Esophagus muscularis mucosa (tissue), 4 donors: ENCODE results near the gene MRM1. TPM values are rescaled to one million over a fixed set of nuclear protein-coding genes. Genes with fewer than 3 reads are reported as not detected.

Source experiments
- DNase-seq: peaks from one replicate; pipeline ENCODE4 v3.0.0-alpha.2; 2017; ENCODE audit errors: extremely low spot score
- H3K27ac ChIP-seq, 4 donors: fragments of 200-600 bp; sonication (generic); replicated peaks in 1 of 4; 1 replicate in 3 of 4; 2 replicates in 1 of 4; pipeline ENCODE4 v1.5.1; 2016 to 2019; ENCODE audit warnings: mild to moderate bottlenecking in 1 of 4
- H3K27me3 ChIP-seq, 4 donors: fragments of 200-600 bp; sonication (generic); one replicate each; pipeline versions ENCODE4 v1.5.1 to v1.6.0; 2016 to 2019
- H3K36me3 ChIP-seq, 4 donors: fragments of 200-600 bp; sonication (generic); one replicate each; pipeline ENCODE4 v1.5.1; 2016 to 2019
- H3K4me1 ChIP-seq, 4 donors: fragments of 200-600 bp; sonication (generic); one replicate each; pipeline ENCODE4 v1.5.1; 2016 to 2019
- H3K4me3 ChIP-seq, 4 donors: fragments of 200-600 bp; sonication (generic); 1 replicate in 2 of 4; 2 replicates in 2 of 4; pipeline ENCODE4 v1.5.1; 2016 to 2019; ENCODE audit warnings: mild to moderate bottlenecking in 4 of 4, moderate library complexity in 1 of 4
- H3K9me3 ChIP-seq, 4 donors: fragments of 200-600 bp; sonication (generic); 1 replicate in 3 of 4; 2 replicates in 1 of 4; pipeline ENCODE4 v1.5.1; 2016 to 2019
- CTCF ChIP-seq, 3 experiments: fragments of 200-600 bp in 2 of 3; fragments of 450-650 bp in 1 of 3; sonication (generic) in 2 of 3; IDR thresholded peaks; one replicate each; pipeline ENCODE4 v1.5.1; 2017 to 2019; ENCODE audit warnings: antibody characterized with exemption in 3 of 3, mild to moderate bottlenecking in 2 of 3, moderate library complexity in 1 of 3
- EP300 ChIP-seq: sonication (generic); formaldehyde crosslinking; IDR thresholded peaks from one replicate; pipeline ENCODE4 v1.6.1; 2017; ENCODE audit warnings: antibody characterized with exemption
- POLR2A ChIP-seq: fragments of 450-650 bp; IDR thresholded peaks from one replicate; pipeline ENCODE4 v1.6.1; 2017; ENCODE audit warnings: antibody characterized with exemption, moderate library complexity, mild to moderate bottlenecking, low read depth
- POLR2AphosphoS5 ChIP-seq, 2 donors: sonication (generic); formaldehyde crosslinking; IDR thresholded peaks; one replicate each; pipeline ENCODE4 v1.6.1; 2017; ENCODE audit warnings: antibody characterized with exemption in 2 of 2
- WGBS: methylation state at CpG from one replicate; pipeline ENCODE4 v1.1.5; 2018; 5-methylcytosine and 5-hydroxymethylcytosine counted together
- intact Hi-C: fragments of 100-400 bp; cut with DNase I; formaldehyde crosslinking; loops from one replicate; pipeline ENCODE4 v1.15.1; 2023
- total RNA-seq, 4 donors: library from RNA; depleted of rRNA; stranded (reverse); fragments of >200 nt; gene quantifications; one replicate each; pipeline versions ENCODE4 v1.1.0 to v1.2.1, GENCODE V29; 2016

The MRM1 gene
- total RNA-seq, 4 donors from 2014 or later, result 6.2 to 10.8 (median 8.5) TPM

- Histone ChIP-seq H3K36me3 (no peaks in the 10 kb centered on the region), H3K4me1 (peaks cover 2 to 3% (median 2%) of the 10 kb centered on the region in 4 donors), H3K27me3 (peaks cover 0 to 56% (median 0%) of the 10 kb centered on the region in 4 donors), H3K27ac (no peak overlapping the region), H3K9me3 (no peaks in the 10 kb centered on the region), H3K4me3 (no peak overlapping the region)
- TF ChIP-seq CTCF (IDR thresholded peaks at IDR 0.05), result no peak
- no peak for TF ChIP-seq POLR2A
- TF ChIP-seq EP300, result no peak
- TF ChIP-seq POLR2AphosphoS5 (IDR thresholded peaks at IDR 0.05), result no peak
- intact Hi-C loops, result no loop called here
- no peak for DNase-seq
- WGBS, result 63% methylated on average over 7 of the region's 7 CpGs
Observed at GRCh38 chr17:36614081-36614480, 12.7 kb downstream of the MRM1 start.

- Histone ChIP-seq H3K4me3 (no peak overlapping the region), H3K27ac (no peak overlapping the region), H3K9me3 (no peaks in the 10 kb centered on the region), H3K27me3 (peaks cover 0 to 56% (median 0%) of the 10 kb centered on the region in 4 donors), H3K36me3 (no peaks in the 10 kb centered on the region), H3K4me1 (peaks cover 0 to 2% (median 0%) of the 10 kb centered on the region in 4 donors)
- TF ChIP-seq POLR2AphosphoS5 (IDR thresholded peaks at IDR 0.05) (no peak), CTCF (IDR thresholded peaks at IDR 0.05) (no peak), POLR2A (no peak), EP300 (no peak)
- no peak for DNase-seq
- 34% methylated on average over 5 of the region's 5 CpGs for WGBS
- intact Hi-C loops, result no loop called here
Observed at GRCh38 chr17:36614933-36615332, 13.6 kb downstream of the MRM1 start.

- peaks cover 0 to 63% (median 0%) of the 10 kb centered on the region in 4 donors for H3K27me3 ChIP-seq
- 85% methylated on average over 15 of the region's 16 CpGs for WGBS
- DNase-seq, result no peak
- H3K27ac ChIP-seq, result no peak overlapping the region
- intact Hi-C loops, result no loop called here
- TF ChIP-seq POLR2A, result no peak
- TF ChIP-seq POLR2AphosphoS5 (IDR thresholded peaks at IDR 0.05), result no peak
- no peak for TF ChIP-seq EP300
- TF ChIP-seq CTCF (IDR thresholded peaks at IDR 0.05), result no peak
- no peaks in the 10 kb centered on the region for H3K36me3 ChIP-seq
- H3K4me1 ChIP-seq, result no peaks in the 10 kb centered on the region
- H3K9me3 ChIP-seq, result no peaks in the 10 kb centered on the region
- no peak overlapping the region for H3K4me3 ChIP-seq
Observed at GRCh38 chr17:36616061-36617029, 15.0 kb downstream of the MRM1 start.

- no peak for DNase-seq
- Histone ChIP-seq H3K4me1 (no peaks in the 10 kb centered on the region), H3K9me3 (no peaks in the 10 kb centered on the region), H3K27me3 (peaks cover 0 to 63% (median 0%) of the 10 kb centered on the region in 4 donors), H3K27ac (no peak overlapping the region), H3K4me3 (no peak overlapping the region), H3K36me3 (no peaks in the 10 kb centered on the region)
- WGBS, result 89% methylated on average over 7 of the region's 7 CpGs
- TF ChIP-seq EP300 (no peak), POLR2A (no peak), POLR2AphosphoS5 (IDR thresholded peaks at IDR 0.05) (no peak), CTCF (IDR thresholded peaks at IDR 0.05) (no peak)
- intact Hi-C loops, result no loop called here
Observed at GRCh38 chr17:36617773-36618172, 16.4 kb downstream of the MRM1 start.
